Retinal pigment epithelial cell (primary cell): ENCODE results near the gene GALT.

Experiments used
- DNase-seq: peaks from one replicate; pipeline ENCODE4 v3.0.0-alpha.2; 2010; ENCODE audit warnings: low read depth
- H3K4me3 ChIP-seq: 2 replicates; pipeline ENCODE4 v1.5.1; 2011; ENCODE audit warnings: mild to moderate bottlenecking, low read length, control low read depth, moderate library complexity
- TF ChIP-seq, protein P1 (sequence below): conservative IDR thresholded peaks from 2 replicates; pipeline ENCODE4 v1.5.1; 2011; ENCODE audit warnings: low read depth, low read length, control low read depth, inconsistent platforms

GALT gene

GRCh38 chr9:34646211-34647083, at the start of gene GALT:
Gene GALT (plus strand): TSS chr9:34646675. CDS start chr9:34646705, 30 bp downstream.
- TF ChIP-seq, protein P1, sequence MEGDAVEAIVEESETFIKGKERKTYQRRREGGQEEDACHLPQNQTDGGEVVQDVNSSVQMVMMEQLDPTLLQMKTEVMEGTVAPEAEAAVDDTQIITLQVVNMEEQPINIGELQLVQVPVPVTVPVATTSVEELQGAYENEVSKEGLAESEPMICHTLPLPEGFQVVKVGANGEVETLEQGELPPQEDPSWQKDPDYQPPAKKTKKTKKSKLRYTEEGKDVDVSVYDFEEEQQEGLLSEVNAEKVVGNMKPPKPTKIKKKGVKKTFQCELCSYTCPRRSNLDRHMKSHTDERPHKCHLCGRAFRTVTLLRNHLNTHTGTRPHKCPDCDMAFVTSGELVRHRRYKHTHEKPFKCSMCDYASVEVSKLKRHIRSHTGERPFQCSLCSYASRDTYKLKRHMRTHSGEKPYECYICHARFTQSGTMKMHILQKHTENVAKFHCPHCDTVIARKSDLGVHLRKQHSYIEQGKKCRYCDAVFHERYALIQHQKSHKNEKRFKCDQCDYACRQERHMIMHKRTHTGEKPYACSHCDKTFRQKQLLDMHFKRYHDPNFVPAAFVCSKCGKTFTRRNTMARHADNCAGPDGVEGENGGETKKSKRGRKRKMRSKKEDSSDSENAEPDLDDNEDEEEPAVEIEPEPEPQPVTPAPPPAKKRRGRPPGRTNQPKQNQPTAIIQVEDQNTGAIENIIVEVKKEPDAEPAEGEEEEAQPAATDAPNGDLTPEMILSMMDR, result peak; percentile 65
- H3K4me3 ChIP-seq, result peak within 1 kb of the TSS; percentile 82
- peak; percentile 42 for DNase-seq

- TF ChIP-seq, protein P1, result no peak
- no peak overlapping the region for H3K4me3 ChIP-seq
These were observed 46.9 kb upstream of the GALT start for GRCh38 chr9:34599546-34599945.

DNA sequence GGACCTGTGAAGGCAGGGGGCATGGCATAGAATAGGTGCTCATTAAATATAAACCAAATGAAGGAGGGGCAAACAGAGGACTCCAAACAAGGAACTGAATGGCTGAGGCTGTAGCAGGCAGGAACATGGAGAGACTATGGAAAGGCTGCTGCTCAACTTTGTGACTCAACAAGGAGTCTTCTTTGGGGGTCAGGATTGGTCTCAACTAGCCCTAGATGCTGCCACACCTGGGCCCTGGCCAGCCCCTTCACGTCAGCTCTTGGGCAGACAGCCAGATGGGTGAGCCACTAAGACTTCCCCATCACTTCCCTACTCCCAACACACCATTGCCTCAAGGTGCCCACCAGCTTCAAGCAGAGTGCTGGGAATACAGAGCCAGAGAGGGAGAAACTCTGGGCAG, 45.6 kb upstream of the GALT start:
- no peak for DNase-seq
- H3K4me3 ChIP-seq, result no peak overlapping the region

More at GRCh38 chr9:34599546-34599945, 46.9 kb upstream of the GALT start:
- no peak for DNase-seq

DNA sequence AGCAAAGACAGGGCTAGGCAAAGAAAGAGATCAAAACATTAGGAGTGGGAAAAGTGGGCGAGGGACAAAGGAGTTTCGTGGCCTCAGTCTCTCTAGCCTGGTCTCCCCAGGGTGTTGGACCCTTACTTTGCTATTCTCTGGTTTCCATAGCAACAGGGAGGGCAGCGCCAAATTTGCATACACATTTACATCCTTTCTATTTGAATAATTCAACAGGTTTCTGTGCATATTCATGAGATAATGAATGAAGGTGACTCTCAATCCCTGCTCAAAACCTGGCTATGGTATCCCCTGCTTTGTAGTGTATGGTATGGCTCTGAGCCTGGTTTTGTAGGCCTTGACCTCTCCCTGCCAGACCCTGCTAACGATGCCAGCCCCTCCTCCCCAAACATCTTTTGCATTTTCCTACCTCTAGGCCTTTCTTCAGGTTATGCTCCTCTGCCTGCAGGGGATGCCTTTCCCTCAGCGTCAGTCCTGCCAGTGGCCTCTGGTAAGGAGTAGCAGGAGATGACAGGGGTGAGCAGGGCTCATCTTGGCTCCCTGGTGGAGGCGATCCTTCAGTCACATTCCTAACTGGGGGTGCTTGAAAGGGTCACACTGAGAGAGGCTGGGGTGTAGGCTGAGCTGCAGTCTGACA, 44.4 kb upstream of the GALT start:
- TF ChIP-seq, protein P1, result no peak
- no peak for DNase-seq

More for the DNA sequence above, 45.6 kb upstream of the GALT start:
- TF ChIP-seq, protein P1, result no peak

DNA sequence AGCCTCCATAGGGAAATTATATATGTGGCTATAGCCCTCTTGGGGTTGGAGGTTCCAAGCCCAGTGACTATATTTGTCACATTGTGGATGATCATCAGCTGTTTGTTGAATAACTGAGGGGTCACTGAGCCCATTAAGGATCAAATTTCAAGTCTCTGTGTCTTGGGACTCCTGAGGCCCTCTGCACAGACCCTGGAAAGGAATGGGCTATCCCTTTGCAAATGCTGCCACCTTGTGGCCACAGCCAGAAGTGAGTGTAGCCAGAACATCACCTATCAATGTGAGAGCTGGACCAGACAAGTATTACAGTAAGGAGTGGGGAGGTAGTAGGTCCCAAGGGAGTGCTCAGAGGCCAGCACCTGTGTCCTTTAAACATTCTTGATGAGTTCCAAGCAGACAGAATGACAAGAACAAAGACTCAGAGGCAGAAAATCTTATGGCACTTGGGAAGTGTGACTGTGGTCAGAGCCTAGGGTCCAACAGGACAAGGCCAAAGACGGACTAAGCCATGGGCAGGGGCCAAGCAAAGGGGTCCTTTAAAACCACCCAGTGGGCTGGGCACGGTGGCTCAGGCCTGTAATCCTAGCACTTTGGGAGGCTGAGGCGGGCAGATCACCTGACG, 42.8 kb upstream of the GALT start:
- no peak overlapping the region for H3K4me3 ChIP-seq
- no peak for DNase-seq
- TF ChIP-seq, protein P1, result peak; percentile 95

More for the DNA sequence above, 44.4 kb upstream of the GALT start:
- H3K4me3 ChIP-seq, result no peak overlapping the region

DNA sequence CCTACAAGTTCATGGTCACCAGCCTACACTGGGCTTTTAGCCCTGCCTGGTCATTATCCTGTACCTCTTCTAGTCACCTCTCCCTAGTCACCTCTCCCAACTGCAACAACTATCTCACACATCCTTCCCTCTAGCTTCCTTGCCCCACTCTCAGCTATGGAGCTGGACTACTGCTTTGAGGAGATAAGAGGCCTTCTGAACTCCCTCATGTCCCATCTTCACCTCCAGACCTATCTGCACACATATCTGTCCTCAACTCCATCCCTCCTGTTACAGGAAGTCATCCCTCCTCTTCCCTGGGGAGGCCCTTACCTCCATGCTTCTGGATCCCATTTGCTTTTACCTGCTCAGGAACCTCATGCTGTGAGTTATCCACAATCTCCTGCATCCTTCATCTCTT, 40.3 kb upstream of the GALT start:
- no peak overlapping the region for H3K4me3 ChIP-seq
- DNase-seq, result no peak
- TF ChIP-seq, protein P1, result no peak
